ENCODE measurements around the gene PNPLA6.

DNA sequence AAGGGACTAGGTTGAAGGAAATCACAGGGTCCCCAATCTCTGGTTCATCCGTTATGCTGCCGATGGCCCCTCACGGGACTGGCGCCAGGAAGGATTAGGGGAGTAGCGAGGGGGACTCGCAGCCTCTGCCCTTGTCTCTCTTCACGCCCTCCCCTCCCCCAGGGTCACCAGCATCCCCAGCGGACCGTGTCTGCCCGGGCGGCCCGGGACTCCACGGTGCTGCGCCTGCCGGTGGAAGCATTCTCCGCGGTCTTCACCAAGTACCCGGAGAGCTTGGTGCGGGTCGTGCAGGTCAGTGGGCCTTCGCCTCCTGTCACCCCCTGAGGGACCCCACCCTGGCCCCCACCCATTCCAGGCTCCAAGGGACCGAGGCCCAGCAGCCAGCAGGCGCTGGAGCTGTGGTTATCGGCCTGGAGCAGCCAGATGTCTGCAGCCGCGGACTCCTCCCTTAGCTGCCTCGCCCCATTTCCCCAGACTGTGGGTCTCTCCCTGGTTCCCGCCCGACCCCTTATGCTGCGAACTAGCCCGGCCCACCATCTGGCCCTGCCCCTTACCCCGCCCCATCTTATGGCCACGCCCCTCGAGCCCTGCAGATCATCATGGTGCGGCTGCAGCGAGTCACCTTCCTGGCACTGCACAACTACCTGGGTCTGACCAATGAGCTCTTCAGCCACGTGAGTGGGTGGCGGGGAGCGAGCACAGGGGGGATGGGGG lies 5.4 kb downstream of the PNPLA6 start:
- TF ChIP-seq, protein P1, sequence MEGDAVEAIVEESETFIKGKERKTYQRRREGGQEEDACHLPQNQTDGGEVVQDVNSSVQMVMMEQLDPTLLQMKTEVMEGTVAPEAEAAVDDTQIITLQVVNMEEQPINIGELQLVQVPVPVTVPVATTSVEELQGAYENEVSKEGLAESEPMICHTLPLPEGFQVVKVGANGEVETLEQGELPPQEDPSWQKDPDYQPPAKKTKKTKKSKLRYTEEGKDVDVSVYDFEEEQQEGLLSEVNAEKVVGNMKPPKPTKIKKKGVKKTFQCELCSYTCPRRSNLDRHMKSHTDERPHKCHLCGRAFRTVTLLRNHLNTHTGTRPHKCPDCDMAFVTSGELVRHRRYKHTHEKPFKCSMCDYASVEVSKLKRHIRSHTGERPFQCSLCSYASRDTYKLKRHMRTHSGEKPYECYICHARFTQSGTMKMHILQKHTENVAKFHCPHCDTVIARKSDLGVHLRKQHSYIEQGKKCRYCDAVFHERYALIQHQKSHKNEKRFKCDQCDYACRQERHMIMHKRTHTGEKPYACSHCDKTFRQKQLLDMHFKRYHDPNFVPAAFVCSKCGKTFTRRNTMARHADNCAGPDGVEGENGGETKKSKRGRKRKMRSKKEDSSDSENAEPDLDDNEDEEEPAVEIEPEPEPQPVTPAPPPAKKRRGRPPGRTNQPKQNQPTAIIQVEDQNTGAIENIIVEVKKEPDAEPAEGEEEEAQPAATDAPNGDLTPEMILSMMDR (conservative IDR thresholded peaks at IDR 0.05), result no peak
- TF ChIP-seq EZH2 (IDR thresholded peaks at IDR 0.05; ENCODE audit: low read depth), result no peak

Measured in PC-9 (cell line).